Measurements from ENCODE around the gene TDP1.

DNA sequence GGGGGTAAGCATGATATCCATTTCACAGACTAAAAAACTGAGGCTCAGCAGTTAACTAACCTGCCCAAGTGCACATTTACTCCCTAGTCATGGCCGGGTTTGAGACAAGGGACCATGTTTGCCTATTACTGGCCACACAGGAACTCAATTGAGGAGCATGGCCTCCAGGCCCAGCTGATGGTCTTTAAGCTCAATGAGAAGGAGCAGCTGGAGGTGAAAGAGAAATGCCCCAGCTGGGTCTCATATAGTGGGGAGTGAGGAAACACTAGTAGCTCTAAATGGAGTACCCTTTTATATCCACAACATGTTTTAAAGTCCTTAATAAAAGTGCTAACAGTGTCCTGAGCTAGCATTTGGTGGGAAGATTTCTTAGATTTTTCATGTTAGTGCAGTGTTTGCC, 1.6 kb downstream of the TDP1 start:
- no peak for TF ChIP-seq CTCF (IDR thresholded peaks at IDR 0.05; ENCODE audit: borderline replicate concordance, extremely low read depth, low read length, poor library complexity, severe bottlenecking)
- no peak for TF ChIP-seq EZH2 (IDR thresholded peaks at IDR 0.05; ENCODE audit: borderline replicate concordance, low read depth, low read length, severe bottlenecking)
